GM13977 (cell line): ENCODE measurements around the gene SYCP2L.
A peak's percentile ranks its signal among the peaks of the same experiment; 100 is the strongest.

Source experiments
- DNase-seq: peaks from one replicate; pipeline ENCODE4 v3.0.0; 2012; ENCODE audit warnings: low spot score
- CTCF ChIP-seq: IDR thresholded peaks from 2 replicates; pipeline ENCODE4 v1.5.1; 2012; ENCODE audit warnings: mild to moderate bottlenecking, control low read depth; ENCODE audit not compliant: insufficient read depth; ENCODE audit errors: extremely low read depth, missing control alignments
- in situ Hi-C: fragments of 300-500 bp; cut with MboI; formaldehyde crosslinking; loops from one replicate; pipeline ENCODE4 v1.12.0; 2022; ENCODE audit warnings: low sequenced_read_pairs, low pct_unique_long_range_greater_than_20kb, mixed read lengths, inconsistent platforms; ENCODE audit not compliant: unreplicated experiment

Gene SYCP2L

DNA sequence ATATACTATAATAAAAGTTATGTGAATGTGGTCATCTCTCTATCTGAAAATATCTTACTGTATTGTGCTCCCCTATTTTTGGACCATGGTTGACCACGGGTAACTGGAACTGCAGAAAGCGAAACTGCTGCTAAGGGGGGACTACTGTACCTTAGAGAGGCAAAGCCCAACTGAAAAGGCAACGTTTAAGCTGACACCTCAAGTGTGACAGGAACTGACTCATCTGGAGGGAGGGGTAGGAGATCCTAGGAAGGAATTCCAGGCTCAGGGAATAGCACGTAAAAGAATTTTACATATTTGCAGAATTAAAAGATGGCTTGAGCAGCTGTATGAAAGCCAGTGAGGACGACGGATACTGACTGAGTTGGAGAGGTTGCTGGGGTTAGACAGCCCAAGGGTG lies 122.5 kb downstream of the SYCP2L start:
- in situ Hi-C loops = no loop called here
- no peak for TF ChIP-seq CTCF
- peak; percentile 14 for DNase-seq

GRCh38 chr6:11011787-11012234 lies 125.0 kb downstream of the SYCP2L start:
- peak; percentile 11 for DNase-seq
- no peak for TF ChIP-seq CTCF
- in situ Hi-C loops = no loop called here

DNA sequence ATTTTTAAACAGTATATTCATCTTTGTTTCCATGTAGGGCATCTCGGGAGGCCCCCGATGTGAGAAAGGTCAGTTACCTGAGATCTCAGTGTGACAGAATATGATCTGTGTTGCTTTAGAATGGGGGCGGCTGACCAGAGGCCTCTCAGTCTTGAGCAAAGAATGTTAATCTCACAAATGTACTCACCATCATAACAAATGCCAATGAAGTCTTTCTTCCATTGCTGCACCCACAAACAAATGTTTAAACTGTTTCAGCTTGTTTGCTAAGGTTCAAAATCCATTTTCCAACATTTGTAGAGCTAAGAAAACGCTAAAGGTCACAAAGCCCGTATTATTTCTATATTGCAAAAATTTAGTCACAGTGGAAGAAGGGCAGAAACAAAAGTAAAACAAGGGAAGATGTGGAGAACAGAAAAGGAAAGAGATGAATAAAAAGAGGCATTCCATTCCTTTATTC lies 125.5 kb downstream of the SYCP2L start:
- in situ Hi-C loops = no loop called here
- no peak for TF ChIP-seq CTCF
- DNase-seq = no peak

- TF ChIP-seq CTCF = no peak
- in situ Hi-C loops = no loop called here
- DNase-seq = no peak
Measured at GRCh38 chr6:11012976-11013720, 126.3 kb downstream of the SYCP2L start.

GRCh38 chr6:11013721-11014070 lies 126.8 kb downstream of the SYCP2L start:
- in situ Hi-C loops = no loop called here
- no peak for DNase-seq
- no peak for TF ChIP-seq CTCF

- TF ChIP-seq CTCF = no peak
- no peak for DNase-seq
- in situ Hi-C loops = no loop called here
Measured at GRCh38 chr6:11015102-11015501, 128.2 kb downstream of the SYCP2L start.

- in situ Hi-C loops = no loop called here
- no peak for TF ChIP-seq CTCF
- DNase-seq = no peak
Measured at GRCh38 chr6:11016452-11016851, 129.6 kb downstream of the SYCP2L start.
